Liver (tissue), 9 donors: ENCODE measurements around the gene CSTA. TPM values are rescaled to one million over a fixed set of nuclear protein-coding genes. Genes with fewer than 3 reads are reported as not detected.

Source experiments
- DNase-seq: peaks from one replicate; pipeline ENCODE4 v3.0.0-alpha.2; 2017; ENCODE audit warnings: low spot score
- H3K27ac ChIP-seq, 2 donors: one replicate each; pipeline ENCODE4 v1.7.0; 2013; ENCODE audit warnings: inconsistent platforms in 2 of 2, low read length in 2 of 2, control low read depth in 1 of 2, low read depth in 1 of 2, mild to moderate bottlenecking in 1 of 2
- H3K27me3 ChIP-seq, 4 donors: one replicate each; pipeline versions ENCODE4 v1.6.1 to v1.7.0; 2013; ENCODE audit warnings: low read length in 3 of 4, inconsistent platforms in 1 of 4, mild to moderate bottlenecking in 1 of 4, moderate library complexity in 1 of 4; ENCODE audit not compliant: control insufficient read depth in 4 of 4, insufficient read depth in 4 of 4
- H3K36me3 ChIP-seq, 4 donors: one replicate each; pipeline versions ENCODE4 v1.6.1 to v1.7.0; 2013; ENCODE audit warnings: low read length in 3 of 4, mild to moderate bottlenecking in 3 of 4, low read depth in 1 of 4, moderate library complexity in 1 of 4; ENCODE audit not compliant: control insufficient read depth in 4 of 4, insufficient read depth in 3 of 4
- H3K4me1 ChIP-seq, 4 donors: one replicate each; pipeline versions ENCODE4 v1.6.1 to v1.7.0; 2013; ENCODE audit warnings: low read length in 3 of 4, mild to moderate bottlenecking in 3 of 4, moderate library complexity in 1 of 4; ENCODE audit not compliant: control insufficient read depth in 4 of 4, insufficient read depth in 4 of 4
- H3K4me3 ChIP-seq, 3 donors: one replicate each; pipeline versions ENCODE4 v1.6.1 to v1.7.0; 2013; ENCODE audit warnings: low read length in 3 of 3, control low read depth in 1 of 3, low read depth in 1 of 3, mild to moderate bottlenecking in 1 of 3
- H3K9ac ChIP-seq, 2 donors: one replicate each; pipeline ENCODE4 v1.7.0; 2013; ENCODE audit warnings: low read length in 2 of 2, mild to moderate bottlenecking in 2 of 2, moderate library complexity in 2 of 2, control low read depth in 1 of 2, low read depth in 1 of 2
- H3K9me3 ChIP-seq, 4 donors: one replicate each; pipeline versions ENCODE4 v1.6.1 to v1.7.0; 2013; ENCODE audit warnings: low read length in 3 of 4; ENCODE audit not compliant: control insufficient read depth in 4 of 4
- ATF3 ChIP-seq: IDR thresholded peaks from 2 replicates; pipeline ENCODE4 v1.6.1; 2016; ENCODE audit warnings: antibody characterized with exemption
- CTCF ChIP-seq: fragments of 150-350 bp; IDR thresholded peaks from 2 replicates; pipeline ENCODE4 v1.5.1; 2017; ENCODE audit warnings: improper control_type of control experiment, low read depth, low read length; ENCODE audit not compliant: missing input control
- EGR1 ChIP-seq, 2 donors: IDR thresholded peaks; 2 replicates each; pipeline ENCODE4 v1.6.1; 2016 to 2018; ENCODE audit warnings: antibody characterized with exemption in 2 of 2, low read depth in 2 of 2
- FOXA2 ChIP-seq: IDR thresholded peaks from 2 replicates; pipeline ENCODE4 v1.6.1; 2016; ENCODE audit warnings: antibody characterized with exemption
- GABPA ChIP-seq, 2 donors: IDR thresholded peaks in 1 of 2; conservative IDR thresholded peaks in 1 of 2; 2 replicates each; pipeline ENCODE4 v1.6.1; 2016; ENCODE audit warnings: antibody characterized with exemption in 2 of 2, mild to moderate bottlenecking in 1 of 2, moderate library complexity in 1 of 2
- HNF4A ChIP-seq, 2 donors: conservative IDR thresholded peaks; 2 replicates each; pipeline ENCODE4 v1.6.1; 2016; ENCODE audit warnings: antibody characterized with exemption in 2 of 2, mild to moderate bottlenecking in 2 of 2
- HNF4G ChIP-seq: IDR thresholded peaks from 2 replicates; pipeline ENCODE4 v1.6.1; 2016; ENCODE audit warnings: antibody characterized with exemption
- JUND ChIP-seq, 2 donors: IDR thresholded peaks; 2 replicates each; pipeline ENCODE4 v1.6.1; 2016; ENCODE audit warnings: antibody characterized with exemption in 2 of 2
- MAX ChIP-seq: IDR thresholded peaks from 2 replicates; pipeline ENCODE4 v1.6.1; 2016; ENCODE audit warnings: antibody characterized with exemption
- NR2F2 ChIP-seq: IDR thresholded peaks from 2 replicates; pipeline ENCODE4 v1.6.1; 2016; ENCODE audit warnings: antibody characterized with exemption
- RAD21 ChIP-seq, 2 donors: IDR thresholded peaks; 2 replicates each; pipeline ENCODE4 v1.6.1; 2016; ENCODE audit warnings: antibody characterized with exemption in 2 of 2, mild to moderate bottlenecking in 2 of 2
- REST ChIP-seq: IDR thresholded peaks from 2 replicates; pipeline ENCODE4 v1.6.1; 2016; ENCODE audit warnings: antibody characterized with exemption, mild to moderate bottlenecking
- RXRA ChIP-seq, 2 donors: IDR thresholded peaks; 2 replicates each; pipeline ENCODE4 v1.6.1; 2017 to 2018; ENCODE audit warnings: antibody characterized with exemption in 2 of 2, mild to moderate bottlenecking in 1 of 2
- SP1 ChIP-seq: IDR thresholded peaks from 2 replicates; pipeline ENCODE4 v1.6.1; 2018; ENCODE audit warnings: antibody characterized with exemption, mild to moderate bottlenecking
- YY1 ChIP-seq: IDR thresholded peaks from 2 replicates; pipeline ENCODE4 v1.6.1; 2016; ENCODE audit warnings: antibody characterized with exemption, mild to moderate bottlenecking
- ZBTB33 ChIP-seq: IDR thresholded peaks from 2 replicates; pipeline ENCODE4 v1.6.1; 2016; ENCODE audit warnings: antibody characterized with exemption
- WGBS: extraction: QIAGEN DNeasy Blood & Tissue Kit; methylation state at CpG from one replicate; pipeline ENCODE4 v1.1.7; 2013; 5-methylcytosine and 5-hydroxymethylcytosine counted together
- polyA plus RNA-seq, 2 donors: library from polyadenylated mRNA; stranded (reverse) in 1 of 2; unstranded in 1 of 2; fragments of 200-250 nt in 1 of 2; fragments of >200 nt in 1 of 2; fragmentation: Nextera tagmentation in 1 of 2; extraction: Ambion mirVana in 1 of 2; gene quantifications; one replicate each; pipeline versions ENCODE4 v1.2.1 to v1.2.3, GENCODE V29; 2013 to 2015
- total RNA-seq, 2 donors: library from RNA; depleted of rRNA; stranded (reverse); fragments of >200 nt; gene quantifications; one replicate each; pipeline ENCODE4 v1.2.3, GENCODE V29; 2014
- donor health status: healthy.
- donor health status: healthy.
- donor health status: healthy.
- donor health status: healthy.
- donor health status: healthy.

CSTA gene
- total and polyA plus RNA-seq, 4 donors = 1.5 to 6.6 (median 4.0) TPM

- no peak for DNase-seq
- Histone ChIP-seq H3K9me3 (no peaks in the 10 kb centered on the region), H3K27ac (no peak overlapping the region), H3K36me3 (no peaks in the 10 kb centered on the region), H3K4me3 (no peak overlapping the region), H3K9ac (no peak overlapping the region), H3K4me1 (no peaks in the 10 kb centered on the region), H3K27me3 (no peaks in the 10 kb centered on the region)
- 97% methylated on average over 8 of the region's 8 CpGs for WGBS
- TF ChIP-seq YY1 (no peak), FOXA2 (no peak)
These were observed 7.5 kb downstream of the CSTA start for GRCh38 chr3:122332551-122332950.

GRCh38 chr3:122342803-122343202, 17.8 kb downstream of the CSTA start:
- Histone ChIP-seq H3K4me3 (no peak overlapping the region), H3K36me3 (no peaks in the 10 kb centered on the region), H3K27ac (no peak overlapping the region), H3K9me3 (no peaks in the 10 kb centered on the region), H3K9ac (no peak overlapping the region), H3K4me1 (no peaks in the 10 kb centered on the region), H3K27me3 (no peaks in the 10 kb centered on the region)
- no peak for DNase-seq
- TF ChIP-seq RXRA (IDR thresholded peaks at IDR 0.05) = no peak
- no peak for TF ChIP-seq HNF4G
- TF ChIP-seq CTCF = no peak
- TF ChIP-seq YY1 = no peak
- TF ChIP-seq ATF3 = no peak
- no peak for TF ChIP-seq SP1
- TF ChIP-seq HNF4A (conservative IDR thresholded peaks at IDR 0.05) = no peak
- WGBS = 89% methylated on average over 1 of the region's 1 CpG

GRCh38 chr3:122343654-122344053, 18.6 kb downstream of the CSTA start:
- no peak overlapping the region for H3K27ac ChIP-seq
- no peak for DNase-seq
- no peaks in the 10 kb centered on the region for H3K9me3 ChIP-seq
- no peak overlapping the region for H3K4me3 ChIP-seq
- WGBS = 90% methylated on average over 2 of the region's 2 CpGs
- no peaks in the 10 kb centered on the region for H3K36me3 ChIP-seq
- no peaks in the 10 kb centered on the region for H3K4me1 ChIP-seq
- no peak overlapping the region for H3K9ac ChIP-seq
- no peaks in the 10 kb centered on the region for H3K27me3 ChIP-seq
- TF ChIP-seq MAX = no peak
- no peak for TF ChIP-seq ATF3
- TF ChIP-seq RXRA (IDR thresholded peaks at IDR 0.05) = no peak
- no peak for TF ChIP-seq CTCF
- TF ChIP-seq NR2F2 = no peak
- TF ChIP-seq EGR1 (IDR thresholded peaks at IDR 0.05; ENCODE audit: low read depth in 2 of 2) = no peak
- no peak for TF ChIP-seq REST
- TF ChIP-seq HNF4G = no peak
- TF ChIP-seq ZBTB33 = no peak
- TF ChIP-seq FOXA2 = no peak
- TF ChIP-seq YY1 = no peak
- no peak for TF ChIP-seq JUND (IDR thresholded peaks at IDR 0.05)
- TF ChIP-seq RAD21 (IDR thresholded peaks at IDR 0.05) = no peak
- TF ChIP-seq HNF4A (conservative IDR thresholded peaks at IDR 0.05) = no peak
- TF ChIP-seq GABPA (IDR thresholded peaks at IDR 0.05 in 1 of 2, conservative IDR thresholded peaks at IDR 0.05 in 1 of 2) = no peak
